ENCODE data around the gene MXD1. TPM values are rescaled to one million over a fixed set of nuclear protein-coding genes. Genes with fewer than 3 reads are reported as not detected.

Gene MXD1
- total and polyA plus RNA-seq, 2 experiments from 2014 or later = 29.7 to 41.8 TPM

DNA sequence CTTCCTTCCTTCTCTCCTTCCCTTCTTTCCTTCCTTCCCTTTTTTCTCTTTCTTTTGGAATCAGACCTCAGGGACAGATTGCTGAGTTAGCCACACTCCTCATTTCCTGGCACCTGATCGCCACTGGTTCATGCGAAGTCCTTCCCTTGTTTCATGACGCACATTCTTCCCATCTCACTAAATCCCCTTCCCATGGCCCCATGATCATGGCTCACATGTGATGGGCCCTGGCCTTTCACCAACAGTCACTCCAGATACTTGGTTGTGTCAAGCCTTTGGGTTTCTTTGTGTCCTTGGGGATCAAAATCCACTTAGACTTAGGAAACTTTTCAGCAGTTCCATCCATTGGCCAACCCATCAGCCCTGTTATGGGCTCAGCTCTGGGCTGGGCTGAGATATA, 70.3 kb downstream of the MXD1 start:
- H3K4me1 ChIP-seq (ENCODE audit: insufficient read depth) = no peaks in the 10 kb centered on the region
- no peak overlapping the region for H3K4me3 ChIP-seq
- H3K27me3 ChIP-seq = no peaks in the 10 kb centered on the region
- H4K20me1 ChIP-seq (ENCODE audit: insufficient read depth, poor library complexity, severe bottlenecking) = no peaks in the 10 kb centered on the region
- H3K36me3 ChIP-seq (replicated peaks; ENCODE audit: insufficient read depth, low read depth) = no peaks in the 10 kb centered on the region
- no peaks in the 10 kb centered on the region for H3K9me3 ChIP-seq (ENCODE audit: low read depth)
- DNase-seq (ENCODE audit: low spot score) = no peak
- no peak overlapping the region for H3K4me2 ChIP-seq
- TF ChIP-seq, protein P1, sequence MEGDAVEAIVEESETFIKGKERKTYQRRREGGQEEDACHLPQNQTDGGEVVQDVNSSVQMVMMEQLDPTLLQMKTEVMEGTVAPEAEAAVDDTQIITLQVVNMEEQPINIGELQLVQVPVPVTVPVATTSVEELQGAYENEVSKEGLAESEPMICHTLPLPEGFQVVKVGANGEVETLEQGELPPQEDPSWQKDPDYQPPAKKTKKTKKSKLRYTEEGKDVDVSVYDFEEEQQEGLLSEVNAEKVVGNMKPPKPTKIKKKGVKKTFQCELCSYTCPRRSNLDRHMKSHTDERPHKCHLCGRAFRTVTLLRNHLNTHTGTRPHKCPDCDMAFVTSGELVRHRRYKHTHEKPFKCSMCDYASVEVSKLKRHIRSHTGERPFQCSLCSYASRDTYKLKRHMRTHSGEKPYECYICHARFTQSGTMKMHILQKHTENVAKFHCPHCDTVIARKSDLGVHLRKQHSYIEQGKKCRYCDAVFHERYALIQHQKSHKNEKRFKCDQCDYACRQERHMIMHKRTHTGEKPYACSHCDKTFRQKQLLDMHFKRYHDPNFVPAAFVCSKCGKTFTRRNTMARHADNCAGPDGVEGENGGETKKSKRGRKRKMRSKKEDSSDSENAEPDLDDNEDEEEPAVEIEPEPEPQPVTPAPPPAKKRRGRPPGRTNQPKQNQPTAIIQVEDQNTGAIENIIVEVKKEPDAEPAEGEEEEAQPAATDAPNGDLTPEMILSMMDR (IDR thresholded peaks at IDR 0.05; ENCODE audit: poor library complexity) = no peak
- TF ChIP-seq EZH2 (IDR thresholded peaks at IDR 0.05; ENCODE audit: borderline replicate concordance) = no peak
- no peak for TF ChIP-seq EZH2phosphoT487 (IDR thresholded peaks at IDR 0.05; ENCODE audit: low read depth, severe bottlenecking, unreplicated experiment)
- no peaks in the 10 kb centered on the region for H3K79me2 ChIP-seq
- WGBS (ENCODE audit: low lambda C conversion rate, missing lambda C conversion rate) = 96% methylated on average over 3 of the region's 3 CpGs
- no peaks in the 10 kb centered on the region for H3K9me2 ChIP-seq (replicated peaks; ENCODE audit: insufficient read depth)
- H2AFZ ChIP-seq = no peak overlapping the region
- no peak overlapping the region for H3K27ac ChIP-seq

DNA sequence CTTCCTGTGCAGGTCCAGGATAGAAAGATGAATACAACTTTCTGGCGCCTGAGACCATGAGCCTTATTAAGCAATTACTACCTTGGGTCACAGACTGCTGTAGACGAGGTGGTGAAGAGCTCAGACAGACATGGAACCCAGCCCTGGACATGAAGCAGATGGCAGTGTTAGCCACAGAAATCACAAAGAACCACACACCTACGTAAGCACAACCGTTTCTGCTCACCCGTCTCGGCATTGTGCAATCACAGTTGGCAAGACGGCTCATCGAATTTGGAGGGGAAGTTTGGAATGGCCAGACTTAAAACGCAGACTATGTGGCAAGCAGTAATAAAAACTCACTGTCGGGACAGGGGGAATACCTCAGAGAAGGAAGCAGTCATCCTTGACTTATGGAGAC, 70.8 kb downstream of the MXD1 start:
- no peak overlapping the region for H2AFZ ChIP-seq
- no peaks in the 10 kb centered on the region for H3K27me3 ChIP-seq
- H3K36me3 ChIP-seq (replicated peaks; ENCODE audit: insufficient read depth, low read depth) = no peaks in the 10 kb centered on the region
- no peak overlapping the region for H3K4me3 ChIP-seq
- TF ChIP-seq EZH2phosphoT487 (IDR thresholded peaks at IDR 0.05; ENCODE audit: low read depth, severe bottlenecking, unreplicated experiment) (no peak), EZH2 (IDR thresholded peaks at IDR 0.05; ENCODE audit: borderline replicate concordance) (no peak)
- H3K9me3 ChIP-seq (ENCODE audit: low read depth) = no peaks in the 10 kb centered on the region
- H3K9me2 ChIP-seq (replicated peaks; ENCODE audit: insufficient read depth) = no peaks in the 10 kb centered on the region
- no peaks in the 10 kb centered on the region for H3K79me2 ChIP-seq
- H3K27ac ChIP-seq = no peak overlapping the region
- no peak for DNase-seq (ENCODE audit: low spot score)
- no peaks in the 10 kb centered on the region for H4K20me1 ChIP-seq (ENCODE audit: insufficient read depth, poor library complexity, severe bottlenecking)
- H3K4me1 ChIP-seq (ENCODE audit: insufficient read depth) = no peaks in the 10 kb centered on the region
- H3K4me2 ChIP-seq = no peak overlapping the region
- WGBS (ENCODE audit: low lambda C conversion rate, missing lambda C conversion rate) = 96% methylated on average over 10 of the region's 10 CpGs

DNA sequence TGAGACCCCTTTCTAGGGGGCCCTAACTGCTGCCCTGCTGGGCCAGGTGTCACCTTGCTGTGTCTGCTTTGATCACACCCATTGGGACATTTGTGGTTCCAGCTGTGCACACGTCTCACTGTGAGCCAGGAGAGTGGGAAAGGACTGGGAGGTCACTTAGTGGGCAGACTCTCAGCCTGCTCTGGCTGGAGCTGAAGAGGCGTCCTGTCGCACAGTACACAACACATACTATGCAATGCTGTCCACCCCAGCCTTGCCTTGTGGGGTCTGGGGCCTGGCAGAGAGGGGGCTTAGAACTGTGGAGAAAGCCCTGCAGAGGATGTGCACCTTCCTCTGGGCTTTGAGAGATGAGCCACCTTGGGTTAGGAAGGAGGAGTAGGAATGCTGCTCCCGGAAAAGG, 71.8 kb downstream of the MXD1 start:
- no peak for TF ChIP-seq EZH2phosphoT487 (IDR thresholded peaks at IDR 0.05; ENCODE audit: low read depth, severe bottlenecking, unreplicated experiment)
- H3K79me2 ChIP-seq = no peaks in the 10 kb centered on the region
- no peak overlapping the region for H2AFZ ChIP-seq
- no peaks in the 10 kb centered on the region for H4K20me1 ChIP-seq (ENCODE audit: insufficient read depth, poor library complexity, severe bottlenecking)
- H3K9me2 ChIP-seq (replicated peaks; ENCODE audit: insufficient read depth) = no peaks in the 10 kb centered on the region
- no peak overlapping the region for H3K27ac ChIP-seq
- no peaks in the 10 kb centered on the region for H3K4me1 ChIP-seq (ENCODE audit: insufficient read depth)
- H3K4me3 ChIP-seq = no peak overlapping the region
- no peaks in the 10 kb centered on the region for H3K9me3 ChIP-seq (ENCODE audit: low read depth)
- DNase-seq (ENCODE audit: low spot score) = no peak
- WGBS (ENCODE audit: low lambda C conversion rate, missing lambda C conversion rate) = 91% methylated on average over 4 of the region's 4 CpGs
- H3K36me3 ChIP-seq (replicated peaks; ENCODE audit: insufficient read depth, low read depth) = no peaks in the 10 kb centered on the region
- H3K27me3 ChIP-seq = no peaks in the 10 kb centered on the region
- H3K4me2 ChIP-seq = no peak overlapping the region

DNA sequence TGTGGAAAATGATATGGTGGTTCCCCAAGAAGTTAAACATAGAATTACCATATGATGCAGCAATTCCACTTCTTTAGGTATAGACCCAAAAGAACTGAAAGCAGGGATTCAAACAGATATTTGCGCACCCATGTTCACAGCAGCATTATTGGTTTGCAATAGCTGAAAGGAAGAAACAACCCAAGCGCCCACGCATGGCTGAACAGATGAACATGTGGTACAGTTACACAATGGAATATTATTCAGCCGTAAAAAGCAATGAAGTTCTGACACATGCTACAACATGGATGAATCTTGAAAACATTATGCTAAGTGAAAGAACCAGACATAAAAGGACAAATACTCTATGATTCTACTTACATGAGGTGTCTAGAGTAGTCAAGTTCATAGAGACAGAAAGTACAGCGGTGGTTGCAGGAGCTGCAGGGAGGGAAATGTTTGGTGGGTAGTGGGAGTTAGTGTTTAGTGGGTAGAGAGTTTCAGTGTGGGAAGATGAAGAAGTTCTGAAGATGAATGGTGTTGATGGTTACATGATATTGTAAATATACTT, 73.3 kb downstream of the MXD1 start:
- Histone ChIP-seq H3K27ac (no peak overlapping the region), H3K4me2 (no peak overlapping the region), H3K36me3 (replicated peaks; ENCODE audit: insufficient read depth, low read depth) (no peaks in the 10 kb centered on the region), H3K9me2 (replicated peaks; ENCODE audit: insufficient read depth) (no peaks in the 10 kb centered on the region), H3K79me2 (no peaks in the 10 kb centered on the region), H2AFZ (no peak overlapping the region), H3K4me3 (no peak overlapping the region), H4K20me1 (ENCODE audit: insufficient read depth, poor library complexity, severe bottlenecking) (no peaks in the 10 kb centered on the region), H3K4me1 (ENCODE audit: insufficient read depth) (no peaks in the 10 kb centered on the region), H3K27me3 (no peaks in the 10 kb centered on the region), H3K9me3 (ENCODE audit: low read depth) (no peaks in the 10 kb centered on the region)
- no peak for DNase-seq (ENCODE audit: low spot score)
- 97% methylated on average over 5 of the region's 5 CpGs for WGBS (ENCODE audit: low lambda C conversion rate, missing lambda C conversion rate)
- TF ChIP-seq, protein P1 (IDR thresholded peaks at IDR 0.05; ENCODE audit: poor library complexity) = no peak
- TF ChIP-seq EZH2phosphoT487 (IDR thresholded peaks at IDR 0.05; ENCODE audit: low read depth, severe bottlenecking, unreplicated experiment) = no peak
- TF ChIP-seq EZH2 (IDR thresholded peaks at IDR 0.05; ENCODE audit: borderline replicate concordance) = no peak

Data from hepatocyte (in vitro differentiated cells).